Epithelial cell of esophagus (primary cell): ENCODE results near the gene MROH7.

Experiments used
- DNase-seq: peaks from one replicate; pipeline ENCODE4 v3.0.0; 2010; ENCODE audit warnings: low read depth
- H3K4me3 ChIP-seq: 2 replicates; pipeline ENCODE4 v1.5.1; 2011; ENCODE audit warnings: mild to moderate bottlenecking, low read length, control low read depth
- CTCF ChIP-seq: IDR thresholded peaks from 2 replicates; pipeline ENCODE4 v1.5.1; 2011; ENCODE audit warnings: low read depth, mild to moderate bottlenecking, low read length, control low read depth, inconsistent platforms; ENCODE audit not compliant: insufficient read depth; ENCODE audit errors: missing control alignments

The MROH7 gene

DNA sequence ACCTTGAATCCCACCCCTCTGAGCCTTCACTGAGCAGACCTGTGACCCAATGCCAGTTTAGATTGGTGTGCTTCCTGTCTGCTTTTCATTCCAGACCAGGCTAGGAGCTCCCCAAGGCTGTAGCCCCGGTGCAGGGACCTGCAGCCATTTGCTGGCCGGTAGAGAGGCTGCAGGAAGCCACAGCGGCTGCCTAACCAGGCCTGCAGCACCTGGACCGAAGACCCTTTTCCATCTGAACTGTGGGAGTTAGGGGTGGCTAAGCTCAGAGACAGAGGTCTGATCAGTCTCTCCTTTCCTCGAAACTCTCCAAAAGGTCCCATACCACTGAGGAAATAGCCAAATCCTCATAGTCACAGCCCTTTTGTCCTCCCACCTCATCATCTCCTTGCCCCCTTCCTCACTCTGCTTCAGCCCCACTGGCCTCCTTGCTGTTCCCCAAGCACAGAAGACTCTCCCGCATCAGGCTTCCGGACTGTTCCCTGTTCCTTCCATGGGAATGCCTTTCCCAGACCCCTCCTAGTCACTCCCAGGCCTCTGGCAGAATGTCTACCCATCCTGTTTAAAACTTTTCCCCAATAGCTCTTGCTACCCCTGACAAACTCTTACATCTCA is 73.4 kb downstream of the MROH7 start:
- TF ChIP-seq CTCF = no peak
- no peak for DNase-seq
- no peak overlapping the region for H3K4me3 ChIP-seq

DNA sequence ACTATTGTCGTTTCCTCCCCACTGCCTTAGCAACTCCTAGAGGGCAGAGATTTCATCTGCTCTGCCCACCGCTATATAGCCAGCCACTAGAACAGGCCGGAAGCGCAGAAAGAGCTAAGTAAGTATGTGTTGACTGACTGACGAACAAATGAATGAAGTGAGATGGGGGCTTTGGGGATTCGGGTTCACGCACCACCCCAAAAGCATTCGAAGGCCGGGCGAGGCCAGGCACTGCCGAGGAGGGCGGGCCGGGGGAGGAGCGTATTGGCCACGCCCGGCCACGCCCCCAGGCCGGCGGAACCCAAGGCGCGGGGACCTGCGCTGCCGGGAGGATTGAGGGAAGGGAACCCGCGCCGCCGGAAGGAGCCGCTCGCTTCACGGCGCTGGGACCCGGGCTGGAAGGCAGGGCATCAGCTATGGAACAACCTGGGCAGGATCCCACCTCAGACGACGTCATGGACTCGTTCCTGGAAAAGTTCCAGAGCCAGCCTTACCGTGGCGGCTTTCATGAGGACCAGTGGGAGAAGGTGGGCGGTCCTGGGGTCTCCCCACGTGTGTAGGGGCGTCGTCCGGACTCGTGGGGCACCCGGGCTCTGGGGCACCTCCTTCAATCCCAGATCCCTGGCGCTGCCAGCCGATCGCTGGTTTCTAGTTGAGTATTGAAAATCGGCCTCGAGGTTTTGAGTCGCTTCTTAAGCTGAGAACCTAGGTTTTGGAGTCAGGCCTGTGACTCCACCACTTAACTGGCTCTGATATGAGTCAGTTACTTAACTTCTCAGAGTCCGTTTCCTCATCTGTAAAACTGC is 74.1 kb downstream of the MROH7 start, which contains the start of gene TTC4:
Gene TTC4 (plus strand): TSS at position 369 of the 806 bp plus-strand sequence. CDS start 48 bp downstream, at position 417.
- TF ChIP-seq CTCF = no peak
- peak; percentile 89 for DNase-seq
- peak within 1 kb of the TSS; percentile 96 for H3K4me3 ChIP-seq

- no peak for TF ChIP-seq CTCF
- H3K4me3 ChIP-seq = peak overlapping the region; percentile 96
- DNase-seq = peak; percentile 77
These were observed 74.9 kb downstream of the MROH7 start for GRCh38 chr1:54716299-54717047.

- no peak overlapping the region for H3K4me3 ChIP-seq
- no peak for TF ChIP-seq CTCF
- peak; percentile 48 for DNase-seq
These were observed 80.1 kb downstream of the MROH7 start for GRCh38 chr1:54721719-54722118.

- H3K4me3 ChIP-seq = no peak overlapping the region
- no peak for TF ChIP-seq CTCF
- DNase-seq = no peak
These were observed 82.4 kb downstream of the MROH7 start for GRCh38 chr1:54723985-54724384.

DNA sequence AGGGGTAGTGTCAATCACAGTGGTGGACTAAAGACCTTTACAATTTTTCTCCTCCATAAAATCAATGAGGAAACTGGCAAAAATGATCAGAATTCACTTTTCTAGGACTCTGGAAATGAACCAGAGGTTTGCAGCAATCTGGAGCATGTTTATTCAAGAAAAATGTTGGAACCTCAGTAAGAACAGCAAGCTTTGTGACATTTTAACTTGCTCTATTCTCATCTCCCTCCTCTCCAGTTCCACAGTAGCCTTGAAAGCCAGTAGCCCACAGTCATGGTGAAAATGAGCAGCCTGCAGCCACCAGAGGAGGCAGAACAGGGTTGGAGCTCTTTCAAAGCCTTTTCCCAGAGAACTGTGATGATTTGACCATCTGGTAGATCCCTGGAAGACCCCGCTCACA is 83.2 kb downstream of the MROH7 start:
- no peak for DNase-seq
- no peak overlapping the region for H3K4me3 ChIP-seq

More for the DNA sequence above, 83.2 kb downstream of the MROH7 start:
- no peak for TF ChIP-seq CTCF
